HG03060 (cell line): ENCODE data around the gene CDH15.
"Not testable (repeated sequence)": the region's sequence is repeated elsewhere in the genome, so short reads cannot be mapped to it uniquely, and the experiment has no call there.

ENCODE experiments used
- ATAC-seq: cut with Tn5 transposase; IDR thresholded peaks from one replicate; pipeline ENCODE4 v1.9.1; 2021; ENCODE audit warnings: low read depth, moderate number of reproducible peaks; ENCODE audit not compliant: unreplicated experiment

The CDH15 gene

DNA sequence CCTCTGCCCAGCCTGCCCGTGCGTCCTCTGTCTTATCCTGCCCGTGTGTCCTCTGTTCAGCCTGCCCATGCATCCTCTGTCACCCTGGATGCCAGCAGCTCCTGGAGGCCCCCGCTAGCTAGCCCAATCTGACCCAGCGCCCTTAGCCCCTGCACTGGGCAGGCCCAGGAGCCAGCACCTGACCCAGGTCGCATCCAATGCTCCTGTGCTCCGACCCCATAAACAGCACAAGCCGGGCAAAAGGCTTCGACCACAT is 13.1 kb downstream of the CDH15 start:
- ATAC-seq: no peak

- ATAC-seq: no peak
Observed at GRCh38 chr16:89184933-89185794, 13.6 kb downstream of the CDH15 start.

DNA sequence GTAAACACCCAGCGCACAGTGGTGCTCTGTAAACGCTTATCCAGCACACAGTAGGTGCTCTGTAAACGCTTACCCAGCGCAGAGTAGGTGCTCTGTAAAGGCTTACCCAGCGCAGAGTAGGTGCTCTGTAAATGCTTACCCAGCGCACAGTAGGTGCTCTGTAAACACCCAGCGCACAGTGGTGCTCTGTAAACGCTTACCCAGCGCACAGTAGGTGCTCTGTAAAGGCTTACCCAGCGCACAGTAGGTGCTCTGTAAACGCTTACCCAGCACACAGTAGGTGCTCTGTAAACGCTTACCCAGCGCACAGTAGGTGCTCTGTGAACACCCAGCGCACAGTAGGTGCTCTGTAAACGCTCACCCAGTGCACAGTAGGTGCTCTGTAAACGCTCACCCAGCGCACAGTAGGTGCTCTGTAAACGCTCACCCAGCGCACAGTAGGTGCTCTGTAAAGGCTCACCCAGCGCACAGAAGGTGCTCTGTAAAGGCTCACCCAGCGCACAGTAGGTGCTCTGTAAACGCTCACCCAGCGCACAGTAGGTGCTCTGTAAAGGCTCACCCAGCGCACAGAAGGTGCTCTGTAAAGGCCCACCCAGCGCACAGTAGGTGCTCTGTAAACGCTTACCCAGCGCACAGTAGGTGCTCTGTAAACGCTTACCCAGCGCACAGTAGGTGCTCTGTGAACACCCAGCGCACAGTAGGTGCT is 14.5 kb downstream of the CDH15 start:
- ATAC-seq: not testable (repeated sequence)

- ATAC-seq: not testable (repeated sequence)
Observed at GRCh38 chr16:89186593-89187031, 15.1 kb downstream of the CDH15 start.

DNA sequence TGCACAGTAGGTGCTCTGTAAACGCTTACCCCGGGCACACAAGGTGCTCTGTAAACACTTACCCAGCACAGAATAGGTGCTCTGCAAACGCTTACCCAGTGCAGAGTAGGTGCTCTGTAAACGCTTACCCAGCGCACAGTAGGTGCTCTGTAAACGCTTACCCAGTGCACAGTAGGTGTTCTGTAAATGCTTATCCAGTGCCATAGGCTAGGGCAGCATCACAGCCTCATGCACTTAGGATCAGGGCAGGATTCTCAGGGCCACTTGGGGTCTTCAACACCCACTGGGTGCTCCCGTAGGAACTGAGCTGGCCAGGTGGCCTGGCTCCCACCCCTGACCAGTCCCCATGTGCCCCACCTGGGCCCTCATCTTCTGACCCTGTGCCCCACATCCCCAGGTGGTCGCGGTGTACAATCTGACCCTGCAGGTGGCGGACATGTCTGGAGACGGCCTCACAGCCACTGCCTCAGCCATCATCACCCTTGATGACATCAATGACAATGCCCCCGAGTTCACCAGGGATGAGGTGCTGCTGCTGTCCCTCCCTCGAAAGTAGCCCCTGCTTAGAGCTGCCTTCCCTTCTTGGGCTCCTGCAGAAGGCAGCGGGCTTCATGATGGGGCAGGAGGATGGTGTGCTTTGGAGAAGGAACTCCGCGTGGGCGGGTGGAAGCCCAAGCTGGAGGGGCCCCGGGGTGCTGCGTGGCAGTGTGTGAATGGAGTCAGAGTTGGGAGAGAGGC is 15.7 kb downstream of the CDH15 start:
- no peak for ATAC-seq

DNA sequence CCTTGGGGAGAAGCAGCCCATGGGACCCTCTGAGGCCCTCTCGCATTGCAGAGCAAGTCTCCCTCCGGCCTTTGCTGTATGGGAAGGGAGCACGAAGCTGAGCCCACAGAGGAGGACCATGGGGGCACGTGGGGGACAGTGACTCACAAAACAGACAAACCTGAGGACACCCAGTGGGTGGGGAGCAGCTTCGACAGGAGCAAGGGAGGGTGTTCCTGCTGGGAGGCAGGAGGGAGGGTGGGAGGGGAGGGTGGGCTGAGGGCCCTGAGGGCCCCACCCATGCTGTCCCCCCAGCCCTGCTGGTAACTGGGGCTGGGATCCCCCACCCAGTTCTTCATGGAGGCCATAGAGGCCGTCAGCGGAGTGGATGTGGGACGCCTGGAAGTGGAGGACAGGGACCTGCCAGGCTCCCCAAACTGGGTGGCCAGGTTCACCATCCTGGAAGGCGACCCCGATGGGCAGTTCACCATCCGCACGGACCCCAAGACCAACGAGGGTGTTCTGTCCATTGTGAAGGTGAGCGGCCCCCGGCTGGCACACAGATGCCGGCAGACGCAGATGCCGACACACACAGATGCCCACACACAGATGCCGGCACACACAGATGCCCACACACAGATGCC is 16.3 kb downstream of the CDH15 start:
- no peak for ATAC-seq

GRCh38 chr16:89188471-89189357 is 17.2 kb downstream of the CDH15 start:
- ATAC-seq: not testable (repeated sequence)

- ATAC-seq: no peak
Observed at GRCh38 chr16:89189358-89190025, 17.9 kb downstream of the CDH15 start.

- ATAC-seq: no peak
Observed at GRCh38 chr16:89190150-89190958, 18.8 kb downstream of the CDH15 start.

DNA sequence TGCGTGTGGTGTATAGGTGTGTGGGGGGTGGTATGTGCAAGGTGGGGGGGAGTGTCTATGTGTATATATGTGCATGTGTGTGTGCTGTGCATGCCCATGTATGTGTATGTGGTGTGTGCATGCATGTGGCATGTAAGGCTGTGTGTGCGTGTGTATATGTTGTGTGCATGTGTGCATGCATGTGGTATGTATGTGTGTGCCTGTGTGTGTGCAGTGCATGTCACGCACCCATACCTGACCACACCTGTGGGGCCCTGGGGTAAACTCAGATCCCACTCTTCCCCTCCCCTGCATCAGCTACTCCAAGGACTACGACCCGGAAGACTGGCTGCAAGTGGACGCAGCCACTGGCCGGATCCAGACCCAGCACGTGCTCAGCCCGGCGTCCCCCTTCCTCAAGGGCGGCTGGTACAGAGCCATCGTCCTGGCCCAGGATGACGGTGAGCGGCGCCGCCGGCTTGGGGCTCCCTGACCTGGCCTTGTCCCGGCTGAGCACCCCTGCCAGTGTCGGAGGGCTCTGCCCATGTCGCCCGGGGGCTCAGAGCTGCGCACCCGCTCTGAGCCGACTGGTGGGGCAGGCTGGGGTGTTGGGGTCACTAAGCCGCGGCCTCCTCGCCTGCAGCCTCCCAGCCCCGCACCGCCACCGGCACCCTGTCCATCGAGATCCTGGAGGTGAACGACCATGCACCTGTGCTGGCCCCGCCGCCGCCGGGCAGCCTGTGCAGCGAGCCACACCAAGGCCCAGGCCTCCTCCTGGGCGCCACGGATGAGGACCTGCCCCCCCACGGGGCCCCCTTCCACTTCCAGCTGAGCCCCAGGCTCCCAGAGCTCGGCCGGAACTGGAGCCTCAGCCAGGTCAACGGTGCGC is 19.7 kb downstream of the CDH15 start:
- no peak for ATAC-seq

DNA sequence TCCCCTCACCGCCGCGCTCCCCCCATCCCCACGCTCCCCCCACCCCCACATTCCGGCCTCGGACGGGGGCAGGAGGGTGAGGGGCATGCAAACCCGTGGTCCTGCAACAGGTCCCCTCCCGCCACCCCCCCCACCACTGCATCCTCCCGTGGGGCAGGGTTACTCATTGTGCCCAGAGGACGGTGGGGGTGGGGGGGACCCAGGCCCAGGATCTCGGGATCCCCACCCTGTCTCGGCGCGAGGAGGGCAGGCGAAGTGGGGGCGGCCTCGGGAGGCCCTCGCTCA is 20.3 kb downstream of the CDH15 start:
- no peak for ATAC-seq

- not testable (repeated sequence) for ATAC-seq
Observed at GRCh38 chr16:89192186-89192955, 20.8 kb downstream of the CDH15 start.

DNA sequence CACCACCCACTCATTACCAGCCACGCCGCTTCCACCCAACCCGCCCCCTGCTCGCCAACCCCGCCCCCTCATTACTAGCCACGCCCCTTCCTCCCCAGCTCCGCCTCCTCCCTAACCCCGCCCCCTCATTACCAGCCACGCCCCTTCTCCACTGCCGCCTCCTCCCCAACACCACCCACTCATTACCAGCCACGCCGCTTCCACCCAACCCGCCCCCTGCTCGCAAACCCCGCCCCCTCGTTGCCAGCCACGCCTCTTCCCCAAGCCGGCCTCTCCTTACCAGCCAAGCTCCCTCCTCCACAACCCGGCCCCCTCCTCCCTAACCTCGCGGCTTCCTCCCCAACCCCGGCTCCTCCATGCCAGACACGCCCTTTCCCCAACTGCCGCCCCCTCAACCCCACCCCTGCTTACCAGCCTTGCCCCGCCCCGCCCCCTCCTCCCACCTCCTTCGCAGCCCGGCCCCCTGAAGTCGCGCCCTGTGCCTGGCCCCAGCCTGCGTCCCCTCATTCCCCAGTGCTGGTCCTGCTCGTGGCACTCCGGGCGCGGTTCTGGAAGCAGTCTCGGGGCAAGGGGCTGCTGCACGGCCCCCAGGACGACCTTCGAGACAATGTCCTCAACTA is 21.5 kb downstream of the CDH15 start:
- ATAC-seq: no peak

DNA sequence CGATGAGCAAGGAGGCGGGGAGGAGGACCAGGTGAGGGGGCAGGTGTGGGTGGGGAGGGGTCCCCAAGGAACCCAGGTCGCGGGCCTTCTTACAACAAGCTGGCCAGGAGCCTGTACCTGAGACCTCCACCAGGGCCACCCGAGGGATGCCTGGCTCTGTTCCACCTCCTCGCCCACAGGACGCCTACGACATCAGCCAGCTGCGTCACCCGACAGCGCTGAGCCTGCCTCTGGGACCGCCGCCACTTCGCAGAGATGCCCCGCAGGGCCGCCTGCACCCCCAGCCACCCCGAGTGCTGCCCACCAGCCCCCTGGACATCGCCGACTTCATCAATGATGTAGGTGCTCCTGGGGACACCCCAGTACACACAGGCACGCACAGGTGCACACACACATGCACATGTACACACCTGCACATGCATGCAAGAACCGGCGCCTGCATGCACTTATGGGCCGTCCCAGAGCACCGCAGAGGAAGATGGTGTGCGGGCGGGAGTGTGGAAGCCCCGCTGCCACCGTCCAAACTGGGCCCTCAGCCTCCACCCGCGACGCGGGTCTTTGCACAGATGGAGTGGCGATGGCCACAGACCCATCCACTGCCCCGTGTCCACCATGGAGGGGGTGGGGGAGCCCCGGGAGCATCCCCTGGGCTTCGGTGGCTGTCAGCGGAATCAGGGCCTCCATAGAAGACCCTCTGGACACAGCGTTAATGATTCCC is 22.2 kb downstream of the CDH15 start:
- no peak for ATAC-seq

DNA sequence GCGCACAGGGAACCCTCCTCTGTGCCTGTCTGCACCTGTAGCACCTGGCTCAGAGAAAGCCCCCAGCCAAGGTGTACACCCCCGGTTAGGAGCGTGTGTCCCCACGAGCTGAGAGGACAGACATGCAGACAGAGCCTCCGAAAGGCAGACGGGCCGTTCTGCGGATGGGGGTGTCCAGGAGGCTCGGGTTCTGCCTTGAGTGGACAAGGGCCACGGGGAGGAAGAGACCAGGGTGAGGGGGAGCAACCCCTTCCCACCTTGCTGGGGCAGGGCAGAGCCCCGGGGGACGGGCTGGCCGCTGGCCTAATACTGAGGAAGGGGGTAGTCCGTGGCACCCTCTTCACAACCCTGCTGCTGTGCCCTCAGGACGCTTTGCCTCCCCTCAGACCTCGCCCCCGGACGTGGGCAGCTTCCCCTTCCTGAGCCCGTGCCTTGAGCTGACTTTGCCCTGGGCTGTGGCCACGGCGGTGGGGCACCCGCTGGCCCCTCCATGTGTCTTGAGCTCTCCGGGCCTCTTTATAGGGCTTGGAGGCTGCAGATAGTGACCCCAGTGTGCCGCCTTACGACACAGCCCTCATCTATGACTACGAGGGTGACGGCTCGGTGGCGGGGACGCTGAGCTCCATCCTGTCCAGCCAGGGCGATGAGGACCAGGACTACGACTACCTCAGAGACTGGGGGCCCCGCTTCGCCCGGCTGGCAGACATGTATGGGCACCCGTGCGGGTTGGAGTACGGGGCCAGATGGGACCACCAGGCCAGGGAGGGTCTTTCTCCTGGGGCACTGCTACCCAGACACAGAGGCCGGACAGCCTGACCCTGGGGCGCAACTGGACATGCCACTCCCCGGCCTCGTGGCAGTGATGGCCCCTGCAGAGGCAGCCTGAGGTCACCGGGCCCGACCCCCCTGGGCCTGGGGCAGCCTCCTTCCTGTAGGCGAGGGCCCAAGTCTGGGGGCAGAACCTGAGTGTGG is 23.1 kb downstream of the CDH15 start:
- ATAC-seq: no peak
